HEK293 (cell line): ENCODE data around the gene KPNA1.

Source experiments
- FEZF1 ChIP-seq: fragments of 450-650 bp; formaldehyde crosslinking; IDR thresholded peaks from 2 replicates; pipeline ENCODE4 v1.5.1; 2016; ENCODE audit warnings: missing biosample characterization, missing genetic modification characterization
- GLI2 ChIP-seq: fragments of 450-650 bp; formaldehyde crosslinking; IDR thresholded peaks from 2 replicates; pipeline ENCODE4; 2017; ENCODE audit warnings: missing biosample characterization, missing genetic modification characterization, low read depth, borderline replicate concordance
- GLIS2 ChIP-seq: fragments of 450-650 bp; formaldehyde crosslinking; IDR thresholded peaks from 2 replicates; pipeline ENCODE4 v1.5.1; 2016; ENCODE audit warnings: missing biosample characterization, missing genetic modification characterization
- HOXD13 ChIP-seq: sonication (generic); formaldehyde crosslinking; IDR thresholded peaks from 2 replicates; pipeline ENCODE4 v1.8.0; 2022; ENCODE audit warnings: missing genetic modification reagents, borderline replicate concordance
- KLF16 ChIP-seq: fragments of 450-650 bp; formaldehyde crosslinking; IDR thresholded peaks from 2 replicates; pipeline ENCODE4 v1.5.1; 2017; ENCODE audit warnings: missing biosample characterization, missing genetic modification characterization
- KLF7 ChIP-seq: fragments of 450-650 bp; formaldehyde crosslinking; IDR thresholded peaks from 2 replicates; pipeline ENCODE4 v1.5.1; 2016; ENCODE audit warnings: missing biosample characterization, missing genetic modification characterization, borderline replicate concordance
- KLF9 ChIP-seq: fragments of 450-650 bp; formaldehyde crosslinking; IDR thresholded peaks from 2 replicates; pipeline ENCODE4 v1.5.1; 2016; ENCODE audit warnings: missing biosample characterization, missing genetic modification characterization, low read depth
- PRDM1 ChIP-seq: fragments of 450-650 bp; formaldehyde crosslinking; IDR thresholded peaks from 2 replicates; pipeline ENCODE4; 2016; ENCODE audit warnings: missing biosample characterization, missing genetic modification characterization
- PRDM10 ChIP-seq: fragments of 450-650 bp; formaldehyde crosslinking; IDR thresholded peaks from 2 replicates; pipeline ENCODE4 v1.5.1; 2016; ENCODE audit warnings: missing biosample characterization, missing genetic modification characterization
- SETDB1 ChIP-seq: IDR thresholded peaks from one replicate; pipeline ENCODE4 v1.6.1; 2017; ENCODE audit warnings: mild to moderate bottlenecking, low read length, moderate library complexity, mixed read lengths; ENCODE audit not compliant: insufficient read length
- ZBTB8A ChIP-seq: fragments of 450-650 bp; formaldehyde crosslinking; IDR thresholded peaks from 2 replicates; pipeline ENCODE4 v1.5.1; 2016; ENCODE audit warnings: missing biosample characterization, missing genetic modification characterization
- ZFHX2 ChIP-seq: fragments of 450-650 bp; formaldehyde crosslinking; conservative IDR thresholded peaks from 2 replicates; pipeline ENCODE4 v1.5.1; 2016; ENCODE audit warnings: missing biosample characterization, missing genetic modification characterization
- ZIC2 ChIP-seq: fragments of 450-650 bp; formaldehyde crosslinking; IDR thresholded peaks from 2 replicates; pipeline ENCODE4 v1.5.1; 2016; ENCODE audit warnings: missing biosample characterization, missing genetic modification characterization
- ZNF148 ChIP-seq: fragments of 450-650 bp; formaldehyde crosslinking; IDR thresholded peaks from 2 replicates; pipeline ENCODE4 v1.5.0; 2017; ENCODE audit warnings: missing biosample characterization, missing genetic modification characterization, borderline replicate concordance
- ZNF211 ChIP-seq: fragments of 450-650 bp; formaldehyde crosslinking; IDR thresholded peaks from 2 replicates; pipeline ENCODE4 v1.5.1; 2016; ENCODE audit warnings: low read depth, missing biosample characterization, missing genetic modification characterization
- ZNF266 ChIP-seq: fragments of 450-650 bp; formaldehyde crosslinking; IDR thresholded peaks from 2 replicates; pipeline ENCODE4 v1.5.1; 2016; ENCODE audit warnings: missing biosample characterization, missing genetic modification characterization, low read depth
- ZNF280D ChIP-seq: fragments of 450-650 bp; formaldehyde crosslinking; IDR thresholded peaks from 2 replicates; pipeline ENCODE4 v1.5.1; 2016; ENCODE audit warnings: missing biosample characterization, missing genetic modification characterization
- ZNF341 ChIP-seq: fragments of 450-650 bp; formaldehyde crosslinking; IDR thresholded peaks from 2 replicates; pipeline ENCODE4; 2016; ENCODE audit warnings: low read depth, missing biosample characterization, missing genetic modification characterization
- ZNF354C ChIP-seq: fragments of 450-650 bp; formaldehyde crosslinking; IDR thresholded peaks from 2 replicates; pipeline ENCODE4 v1.5.1; 2016; ENCODE audit warnings: missing biosample characterization, missing genetic modification characterization, low read depth, borderline replicate concordance
- ZNF362 ChIP-seq: fragments of 450-650 bp; formaldehyde crosslinking; IDR thresholded peaks from 2 replicates; pipeline ENCODE4 v1.5.1; 2016; ENCODE audit warnings: missing biosample characterization, missing genetic modification characterization
- ZNF449 ChIP-seq: fragments of 450-650 bp; formaldehyde crosslinking; IDR thresholded peaks from 2 replicates; pipeline ENCODE4 v1.5.1; 2017; ENCODE audit warnings: missing biosample characterization, mild to moderate bottlenecking, missing genetic modification characterization, moderate library complexity
- ZNF514 ChIP-seq: fragments of 450-650 bp; formaldehyde crosslinking; IDR thresholded peaks from 2 replicates; pipeline ENCODE4 v1.5.1; 2016; ENCODE audit warnings: missing biosample characterization, missing genetic modification characterization
- ZNF555 ChIP-seq: fragments of 450-650 bp; formaldehyde crosslinking; conservative IDR thresholded peaks from 2 replicates; pipeline ENCODE4 v1.5.1; 2017; ENCODE audit warnings: missing biosample characterization, mild to moderate bottlenecking, missing genetic modification characterization, inconsistent platforms
- ZNF600 ChIP-seq: fragments of 450-650 bp; formaldehyde crosslinking; IDR thresholded peaks from 2 replicates; pipeline ENCODE4 v1.5.1; 2016; ENCODE audit warnings: missing biosample characterization, missing genetic modification characterization
- ZNF768 ChIP-seq: fragments of 450-650 bp; formaldehyde crosslinking; IDR thresholded peaks from 2 replicates; pipeline ENCODE4 v1.5.1; 2018; ENCODE audit warnings: missing biosample characterization, mild to moderate bottlenecking, missing genetic modification characterization
- ZNF777 ChIP-seq: fragments of 450-650 bp; formaldehyde crosslinking; IDR thresholded peaks from 2 replicates; pipeline ENCODE4 v1.5.1; 2017; ENCODE audit warnings: missing biosample characterization, missing genetic modification characterization, borderline replicate concordance
- ZSCAN16 ChIP-seq: fragments of 450-650 bp; formaldehyde crosslinking; IDR thresholded peaks from 2 replicates; pipeline ENCODE4 v1.5.1; 2016; ENCODE audit warnings: missing biosample characterization, missing genetic modification characterization
- ZXDB ChIP-seq: fragments of 450-650 bp; formaldehyde crosslinking; IDR thresholded peaks from 2 replicates; pipeline ENCODE4 v1.5.1; 2016; ENCODE audit warnings: missing biosample characterization, missing genetic modification characterization

The KPNA1 gene

GRCh38 chr3:122564155-122564912 is 49.6 kb upstream of the KPNA1 start, which contains the start of the genes DTX3L and PARP9 (continued):
- TF ChIP-seq ZNF148 (tag by site-specific recombination) (no peak), KLF9 (tag by site-specific recombination) (no peak), ZSCAN16 (no peak), SETDB1 (no peak), ZNF280D (tag by site-specific recombination) (no peak), PRDM10 (tag by site-specific recombination) (peak; percentile 85), HOXD13 (CRISPR knock-in tag) (no peak), ZIC2 (tag by site-specific recombination) (peak; percentile 58), GLIS2 (tag by site-specific recombination) (peak; percentile 94), ZNF768 (tag by site-specific recombination) (no peak), ZNF354C (no peak), ZBTB8A (tag by site-specific recombination) (peak; percentile 99), KLF7 (peak; percentile 53; the same call in 1 of the 2 replicates), ZNF514 (tag by site-specific recombination) (no peak), ZFHX2 (tag by site-specific recombination) (peak; percentile 51), ZNF449 (tag by site-specific recombination) (peak; percentile 39; the same call in 1 of the 2 replicates), ZNF555 (tag by site-specific recombination) (no peak), ZNF341 (peak; percentile 70), ZNF600 (peak; percentile 46; the same call in 1 of the 2 replicates), ZNF266 (tag by site-specific recombination) (no peak), FEZF1 (no peak), ZNF211 (tag by site-specific recombination) (no peak), ZNF777 (tag by site-specific recombination) (no peak), KLF16 (tag by site-specific recombination) (peak; percentile 46; the same call in 1 of the 2 replicates), ZNF362 (tag by site-specific recombination) (no peak), PRDM1 (tag by site-specific recombination) (peak; percentile 41; the same call in 1 of the 2 replicates), ZXDB (peak; percentile 59), GLI2 (tag by site-specific recombination) (no peak)
